Uterus (tissue), 2 donors: ENCODE measurements around the gene SERINC2.

ENCODE experiments used
- POLR2A ChIP-seq, 2 donors: fragments of 450-650 bp; IDR thresholded peaks; one replicate each; pipeline ENCODE4 v1.6.1; 2016; ENCODE audit warnings: antibody characterized with exemption in 2 of 2, mild to moderate bottlenecking in 1 of 2, moderate library complexity in 1 of 2
- TF ChIP-seq, protein P1 (sequence below), 4 experiments: fragments of 200-600 bp in 2 of 4; fragments of 450-650 bp in 2 of 4; sonication (generic) in 2 of 4; IDR thresholded peaks; one replicate each; pipeline ENCODE4 v1.5.1; 2016 to 2019; ENCODE audit warnings: antibody characterized with exemption in 4 of 4, mild to moderate bottlenecking in 2 of 4, moderate library complexity in 1 of 4

DNA sequence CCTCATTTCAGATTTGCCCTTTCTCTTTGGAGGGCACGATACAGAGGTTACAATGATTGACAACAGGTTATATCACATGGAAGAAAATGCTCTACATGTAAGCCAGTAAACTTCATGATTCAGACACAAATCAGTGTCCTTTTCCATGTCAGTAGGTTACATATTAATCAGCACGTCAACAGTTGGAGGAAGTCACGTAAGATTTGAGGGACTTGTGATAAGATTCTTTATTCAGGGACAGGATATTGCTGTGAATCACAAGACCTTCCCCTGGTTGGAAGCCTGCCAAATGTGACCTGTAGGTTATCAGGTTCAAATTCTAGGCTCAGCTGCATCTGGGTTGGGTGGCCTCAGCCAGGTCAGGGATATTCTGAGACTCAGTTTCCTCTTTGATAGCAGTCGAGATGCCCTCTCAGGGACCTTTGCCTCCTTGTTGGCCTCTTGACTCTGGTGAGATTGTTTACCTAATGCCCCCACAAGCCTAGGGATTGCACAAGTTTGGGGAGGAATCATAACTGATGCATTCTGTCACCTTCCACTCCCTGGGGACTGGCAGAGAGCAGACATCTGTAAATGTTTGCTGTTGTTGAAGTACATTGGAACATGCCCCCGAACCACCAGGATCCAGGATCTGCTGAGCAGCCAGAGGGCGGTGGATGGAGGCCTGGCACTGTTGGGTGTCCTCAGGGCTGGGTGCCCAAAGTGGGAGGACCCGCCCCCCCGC lies 31.9 kb downstream of the SERINC2 start:
- TF ChIP-seq, protein P1, sequence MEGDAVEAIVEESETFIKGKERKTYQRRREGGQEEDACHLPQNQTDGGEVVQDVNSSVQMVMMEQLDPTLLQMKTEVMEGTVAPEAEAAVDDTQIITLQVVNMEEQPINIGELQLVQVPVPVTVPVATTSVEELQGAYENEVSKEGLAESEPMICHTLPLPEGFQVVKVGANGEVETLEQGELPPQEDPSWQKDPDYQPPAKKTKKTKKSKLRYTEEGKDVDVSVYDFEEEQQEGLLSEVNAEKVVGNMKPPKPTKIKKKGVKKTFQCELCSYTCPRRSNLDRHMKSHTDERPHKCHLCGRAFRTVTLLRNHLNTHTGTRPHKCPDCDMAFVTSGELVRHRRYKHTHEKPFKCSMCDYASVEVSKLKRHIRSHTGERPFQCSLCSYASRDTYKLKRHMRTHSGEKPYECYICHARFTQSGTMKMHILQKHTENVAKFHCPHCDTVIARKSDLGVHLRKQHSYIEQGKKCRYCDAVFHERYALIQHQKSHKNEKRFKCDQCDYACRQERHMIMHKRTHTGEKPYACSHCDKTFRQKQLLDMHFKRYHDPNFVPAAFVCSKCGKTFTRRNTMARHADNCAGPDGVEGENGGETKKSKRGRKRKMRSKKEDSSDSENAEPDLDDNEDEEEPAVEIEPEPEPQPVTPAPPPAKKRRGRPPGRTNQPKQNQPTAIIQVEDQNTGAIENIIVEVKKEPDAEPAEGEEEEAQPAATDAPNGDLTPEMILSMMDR (IDR thresholded peaks at IDR 0.05): no peak
- no peak for TF ChIP-seq POLR2A (IDR thresholded peaks at IDR 0.05)
